Ishikawa (cell line): ENCODE measurements around the gene TRIM24.

Experiments used
- CEBPB ChIP-seq: IDR thresholded peaks from 2 replicates; pipeline ENCODE4 v1.6.1; 2012
- CREB1 ChIP-seq: IDR thresholded peaks from 2 replicates; pipeline ENCODE4 v1.6.1; 2012; ENCODE audit warnings: low read depth
- EGR1 ChIP-seq: IDR thresholded peaks from 2 replicates; pipeline ENCODE4 v1.6.1; 2012
- EP300 ChIP-seq: IDR thresholded peaks from 2 replicates; pipeline ENCODE4 v1.6.1; 2012; ENCODE audit warnings: borderline replicate concordance
- FOXM1 ChIP-seq: IDR thresholded peaks from 2 replicates; pipeline ENCODE4 v1.6.1; 2012; ENCODE audit warnings: low read depth, borderline replicate concordance
- MAX ChIP-seq: IDR thresholded peaks from 2 replicates; pipeline ENCODE4 v1.6.1; 2012
- NFIC ChIP-seq: IDR thresholded peaks from 2 replicates; pipeline ENCODE4 v1.6.1; 2012
- RAD21 ChIP-seq: IDR thresholded peaks from 2 replicates; pipeline ENCODE4 v1.6.1; 2012; ENCODE audit warnings: low read depth
- TAF1 ChIP-seq: IDR thresholded peaks from 2 replicates; pipeline ENCODE4 v1.6.1; 2012; ENCODE audit warnings: low read depth, mild to moderate bottlenecking
- TCF12 ChIP-seq: IDR thresholded peaks from 2 replicates; pipeline ENCODE4 v1.6.1; 2012; ENCODE audit warnings: low read depth
- TEAD4 ChIP-seq: IDR thresholded peaks from 2 replicates; pipeline ENCODE4 v1.6.1; 2012
- USF1 ChIP-seq: IDR thresholded peaks from 2 replicates; pipeline ENCODE4 v1.6.1; 2012
- YY1 ChIP-seq: IDR thresholded peaks from 2 replicates; pipeline ENCODE4 v1.6.1; 2012; ENCODE audit warnings: low read depth
- ZBTB7A ChIP-seq: IDR thresholded peaks from 2 replicates; pipeline ENCODE4 v1.6.1; 2012; ENCODE audit warnings: low read depth
- TF ChIP-seq, protein P1 (sequence below): IDR thresholded peaks from 2 replicates; pipeline ENCODE4 v1.6.1; 2012; ENCODE audit warnings: low read depth, mild to moderate bottlenecking

The TRIM24 gene

DNA sequence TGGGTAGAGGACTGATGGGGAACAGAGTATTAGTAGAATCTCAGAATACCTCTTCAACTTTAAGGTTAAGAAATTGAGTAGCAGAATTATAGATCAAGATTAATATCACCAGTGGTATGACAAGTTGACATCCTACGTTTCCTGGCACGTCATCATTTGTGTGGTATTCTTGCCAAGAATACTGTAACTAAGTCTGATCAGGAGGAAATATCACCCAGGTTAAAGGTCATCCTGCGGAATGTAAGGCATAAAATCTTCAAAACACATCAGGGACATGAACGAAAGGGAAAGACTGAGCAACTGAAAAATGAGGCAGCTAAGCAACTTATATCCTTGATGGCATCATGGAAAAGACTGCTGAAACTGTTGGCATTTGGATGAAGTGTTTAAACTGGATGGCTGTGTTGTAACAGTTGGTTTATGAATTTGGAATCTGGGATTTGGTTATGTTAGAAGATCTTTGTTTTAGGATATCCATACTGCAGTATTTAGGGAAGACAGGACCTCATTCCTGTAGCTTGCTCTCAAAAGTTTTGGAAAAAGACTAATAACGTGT is 86.1 kb downstream of the TRIM24 start:
- TF ChIP-seq RAD21 (no peak), TAF1 (no peak), TCF12 (no peak), CEBPB (no peak), EGR1 (no peak), CREB1 (no peak), TEAD4 (no peak), ZBTB7A (no peak)

GRCh38 chr7:138546829-138547228 is 86.8 kb downstream of the TRIM24 start:
- TF ChIP-seq TAF1 (no peak), EP300 (no peak), USF1 (no peak), FOXM1 (no peak)
- TF ChIP-seq, protein P1, sequence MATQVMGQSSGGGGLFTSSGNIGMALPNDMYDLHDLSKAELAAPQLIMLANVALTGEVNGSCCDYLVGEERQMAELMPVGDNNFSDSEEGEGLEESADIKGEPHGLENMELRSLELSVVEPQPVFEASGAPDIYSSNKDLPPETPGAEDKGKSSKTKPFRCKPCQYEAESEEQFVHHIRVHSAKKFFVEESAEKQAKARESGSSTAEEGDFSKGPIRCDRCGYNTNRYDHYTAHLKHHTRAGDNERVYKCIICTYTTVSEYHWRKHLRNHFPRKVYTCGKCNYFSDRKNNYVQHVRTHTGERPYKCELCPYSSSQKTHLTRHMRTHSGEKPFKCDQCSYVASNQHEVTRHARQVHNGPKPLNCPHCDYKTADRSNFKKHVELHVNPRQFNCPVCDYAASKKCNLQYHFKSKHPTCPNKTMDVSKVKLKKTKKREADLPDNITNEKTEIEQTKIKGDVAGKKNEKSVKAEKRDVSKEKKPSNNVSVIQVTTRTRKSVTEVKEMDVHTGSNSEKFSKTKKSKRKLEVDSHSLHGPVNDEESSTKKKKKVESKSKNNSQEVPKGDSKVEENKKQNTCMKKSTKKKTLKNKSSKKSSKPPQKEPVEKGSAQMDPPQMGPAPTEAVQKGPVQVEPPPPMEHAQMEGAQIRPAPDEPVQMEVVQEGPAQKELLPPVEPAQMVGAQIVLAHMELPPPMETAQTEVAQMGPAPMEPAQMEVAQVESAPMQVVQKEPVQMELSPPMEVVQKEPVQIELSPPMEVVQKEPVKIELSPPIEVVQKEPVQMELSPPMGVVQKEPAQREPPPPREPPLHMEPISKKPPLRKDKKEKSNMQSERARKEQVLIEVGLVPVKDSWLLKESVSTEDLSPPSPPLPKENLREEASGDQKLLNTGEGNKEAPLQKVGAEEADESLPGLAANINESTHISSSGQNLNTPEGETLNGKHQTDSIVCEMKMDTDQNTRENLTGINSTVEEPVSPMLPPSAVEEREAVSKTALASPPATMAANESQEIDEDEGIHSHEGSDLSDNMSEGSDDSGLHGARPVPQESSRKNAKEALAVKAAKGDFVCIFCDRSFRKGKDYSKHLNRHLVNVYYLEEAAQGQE: no peak

DNA sequence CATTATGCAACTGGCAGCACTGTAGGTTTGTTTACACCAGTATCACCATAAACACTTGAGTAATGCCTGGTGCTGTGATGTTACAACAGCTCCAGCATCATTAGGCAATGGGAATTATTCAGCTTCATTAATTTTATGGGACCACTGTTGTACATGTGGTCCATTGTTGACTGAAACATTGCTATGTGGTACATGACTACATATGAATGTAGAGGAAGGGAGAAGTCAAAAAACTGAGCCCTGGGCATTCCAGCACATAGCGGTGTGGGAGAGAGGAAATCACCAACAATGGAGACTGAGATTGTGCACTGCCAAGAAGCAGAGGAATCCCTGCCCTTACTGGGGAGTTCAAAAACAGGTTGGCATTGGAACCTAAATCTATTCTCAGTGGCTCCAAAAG is 89.0 kb downstream of the TRIM24 start:
- no peak for TF ChIP-seq ZBTB7A
- TF ChIP-seq MAX: no peak
- no peak for TF ChIP-seq EGR1
- TF ChIP-seq YY1: no peak
- no peak for TF ChIP-seq TCF12

GRCh38 chr7:138550337-138550736 is 90.3 kb downstream of the TRIM24 start:
- TF ChIP-seq TCF12: no peak
- TF ChIP-seq ZBTB7A: no peak
- TF ChIP-seq CEBPB: no peak
- no peak for TF ChIP-seq YY1

- TF ChIP-seq CREB1 (no peak), USF1 (no peak), ZBTB7A (no peak), EGR1 (no peak), FOXM1 (no peak), TAF1 (no peak), NFIC (no peak), MAX (no peak), TEAD4 (no peak), RAD21 (no peak), TCF12 (no peak), EP300 (no peak), YY1 (no peak)
- TF ChIP-seq, protein P1: no peak
Measured at GRCh38 chr7:138551102-138551501, 91.0 kb downstream of the TRIM24 start.

GRCh38 chr7:138553805-138554204 is 93.7 kb downstream of the TRIM24 start:
- TF ChIP-seq EP300 (no peak), CREB1 (no peak), NFIC (no peak), TCF12 (no peak), YY1 (no peak), TAF1 (no peak), MAX (no peak), EGR1 (no peak), USF1 (no peak), TEAD4 (no peak), RAD21 (no peak), FOXM1 (no peak), ZBTB7A (no peak), CEBPB (no peak)
- TF ChIP-seq, protein P1: no peak
